ENCODE measurements around the gene NHERF1.

Gene NHERF1

GRCh38 chr17:74731347-74731605 lies 17.2 kb upstream of the NHERF1 start:
- TF ChIP-seq REST (IDR thresholded peaks at IDR 0.05; ENCODE audit: insufficient read depth in 1 of 2, low read depth in 2 of 2, low read length in 2 of 2) (no peak), FOXP2 (optimal IDR thresholded peaks at IDR 0.05; ENCODE audit: borderline replicate concordance, extremely low read depth, extremely low read length, insufficient read depth) (no peak), POLR2AphosphoS5 (IDR thresholded peaks at IDR 0.05; ENCODE audit: low read depth, low read length) (no peak), SIN3A (IDR thresholded peaks at IDR 0.05; ENCODE audit: borderline replicate concordance, insufficient read depth, low read length) (no peak), TAF1 (IDR thresholded peaks at IDR 0.05; ENCODE audit: borderline replicate concordance, insufficient read depth, low read length) (no peak)

- no peak for TF ChIP-seq TAF1 (IDR thresholded peaks at IDR 0.05; ENCODE audit: borderline replicate concordance, insufficient read depth, low read length)
- no peak for TF ChIP-seq POLR2AphosphoS5 (IDR thresholded peaks at IDR 0.05; ENCODE audit: low read depth, low read length)
- TF ChIP-seq REST (IDR thresholded peaks at IDR 0.05; ENCODE audit: insufficient read depth in 1 of 2, low read depth in 2 of 2, low read length in 2 of 2), result no peak
- TF ChIP-seq FOXP2 (optimal IDR thresholded peaks at IDR 0.05; ENCODE audit: borderline replicate concordance, extremely low read depth, extremely low read length, insufficient read depth), result no peak
- TF ChIP-seq SIN3A (IDR thresholded peaks at IDR 0.05; ENCODE audit: borderline replicate concordance, insufficient read depth, low read length), result no peak
Observed at GRCh38 chr17:74732042-74732867, 16.2 kb upstream of the NHERF1 start.

- no peak for TF ChIP-seq SIN3A (IDR thresholded peaks at IDR 0.05; ENCODE audit: borderline replicate concordance, insufficient read depth, low read length)
- TF ChIP-seq TAF1 (IDR thresholded peaks at IDR 0.05; ENCODE audit: borderline replicate concordance, insufficient read depth, low read length), result no peak
- no peak for TF ChIP-seq REST (IDR thresholded peaks at IDR 0.05; ENCODE audit: insufficient read depth in 1 of 2, low read depth in 2 of 2, low read length in 2 of 2)
- TF ChIP-seq FOXP2 (optimal IDR thresholded peaks at IDR 0.05; ENCODE audit: borderline replicate concordance, extremely low read depth, extremely low read length, insufficient read depth), result no peak
- TF ChIP-seq POLR2AphosphoS5 (IDR thresholded peaks at IDR 0.05; ENCODE audit: low read depth, low read length), result no peak
Observed at GRCh38 chr17:74733365-74734122, 14.9 kb upstream of the NHERF1 start.

GRCh38 chr17:74734256-74734655 lies 14.2 kb upstream of the NHERF1 start:
- TF ChIP-seq POLR2AphosphoS5 (IDR thresholded peaks at IDR 0.05; ENCODE audit: low read depth, low read length) (no peak), REST (IDR thresholded peaks at IDR 0.05; ENCODE audit: insufficient read depth in 1 of 2, low read depth in 2 of 2, low read length in 2 of 2) (no peak), FOXP2 (optimal IDR thresholded peaks at IDR 0.05; ENCODE audit: borderline replicate concordance, extremely low read depth, extremely low read length, insufficient read depth) (no peak), TAF1 (IDR thresholded peaks at IDR 0.05; ENCODE audit: borderline replicate concordance, insufficient read depth, low read length) (no peak), SIN3A (IDR thresholded peaks at IDR 0.05; ENCODE audit: borderline replicate concordance, insufficient read depth, low read length) (no peak)
